GM19023 (cell line): ENCODE data around the gene CADPS2.

ENCODE experiments used
- ATAC-seq: cut with Tn5 transposase; IDR thresholded peaks from one replicate; pipeline ENCODE4 v1.9.1; 2021; ENCODE audit warnings: mild to moderate bottlenecking, moderate library complexity; ENCODE audit not compliant: unreplicated experiment

CADPS2 gene

GRCh38 chr7:122407195-122407594, 479.1 kb downstream of the CADPS2 start:
- ATAC-seq: no peak

GRCh38 chr7:122403113-122403512, 483.1 kb downstream of the CADPS2 start:
- ATAC-seq: no peak

DNA sequence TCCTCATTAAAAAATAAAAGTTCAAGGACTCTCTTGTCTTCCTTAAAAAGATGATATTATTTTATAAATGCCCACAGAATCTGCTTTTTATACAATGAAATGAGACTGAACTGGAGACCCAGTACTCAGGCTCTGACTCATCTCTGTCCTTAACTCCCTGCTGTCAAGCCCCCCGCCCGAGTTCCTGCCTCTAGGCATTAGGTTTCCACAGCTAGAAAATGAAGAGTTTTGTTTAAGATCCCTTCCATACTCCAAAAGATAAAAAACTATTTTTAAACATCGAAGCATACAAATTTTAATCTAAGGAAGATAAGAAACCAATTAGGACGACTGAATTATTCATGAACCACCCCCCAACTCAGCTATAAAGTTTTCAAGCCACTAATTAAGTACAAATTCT, 484.0 kb downstream of the CADPS2 start:
- ATAC-seq: no peak

GRCh38 chr7:122397381-122397780, 488.9 kb downstream of the CADPS2 start:
- ATAC-seq: no peak

DNA sequence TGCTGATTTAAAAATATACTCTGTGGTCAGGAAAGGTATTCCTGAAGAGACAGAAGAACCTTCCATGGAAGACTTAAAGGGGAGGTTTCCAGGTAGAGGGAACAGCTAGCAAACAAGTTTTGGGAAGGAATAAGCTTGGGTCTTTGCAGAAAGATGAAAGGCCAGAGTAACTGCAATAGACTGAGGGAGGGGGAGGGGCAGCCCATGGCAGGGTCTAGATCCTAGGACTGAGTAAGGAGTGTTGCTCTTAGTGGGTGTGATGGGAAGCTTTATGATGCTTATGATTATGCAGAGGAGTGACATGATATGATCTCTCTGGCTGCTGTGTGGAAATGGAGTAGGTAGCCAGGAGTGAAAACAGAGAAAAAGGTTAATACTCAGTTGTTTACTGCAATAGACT, 491.7 kb downstream of the CADPS2 start:
- no peak for ATAC-seq

DNA sequence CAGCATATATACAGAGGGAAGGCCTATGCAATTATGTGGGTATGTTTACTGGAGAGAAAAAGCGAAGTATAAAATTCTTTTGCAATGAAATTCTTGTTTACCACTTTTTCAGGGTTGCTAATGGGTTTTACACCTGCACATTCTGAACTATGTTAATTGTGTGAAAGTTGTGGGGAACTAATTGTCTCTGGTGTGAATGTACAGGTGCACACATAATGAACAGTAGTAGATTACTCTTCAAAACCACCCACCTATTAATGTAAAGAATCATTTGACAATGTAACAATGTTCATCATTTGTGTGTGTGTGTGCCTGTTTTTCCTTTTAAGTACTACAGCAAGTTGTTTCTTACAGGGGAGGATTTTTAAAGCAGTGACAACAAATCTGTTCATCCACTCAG, 501.7 kb downstream of the CADPS2 start:
- ATAC-seq: no peak

DNA sequence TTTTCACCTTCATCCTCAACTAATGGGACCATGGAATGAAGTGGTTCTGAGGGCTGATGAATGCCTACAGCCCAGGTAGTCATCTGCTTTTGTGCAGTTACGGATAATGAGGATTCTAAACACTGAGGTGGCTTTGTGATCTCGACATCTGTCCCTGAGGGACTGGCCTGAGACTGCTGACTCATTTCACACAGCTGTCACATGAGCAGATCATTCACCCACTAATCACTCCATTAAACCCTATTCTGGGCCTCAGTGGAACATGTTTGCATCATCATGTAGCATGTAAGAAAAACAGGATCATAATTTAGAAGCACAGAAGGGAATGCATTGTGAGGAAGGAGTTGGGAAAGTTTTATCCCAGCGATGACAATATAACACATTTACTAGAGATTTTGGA, 502.3 kb downstream of the CADPS2 start:
- peak; percentile 92 for ATAC-seq

GRCh38 chr7:122380992-122381391, 505.3 kb downstream of the CADPS2 start:
- ATAC-seq: no peak

DNA sequence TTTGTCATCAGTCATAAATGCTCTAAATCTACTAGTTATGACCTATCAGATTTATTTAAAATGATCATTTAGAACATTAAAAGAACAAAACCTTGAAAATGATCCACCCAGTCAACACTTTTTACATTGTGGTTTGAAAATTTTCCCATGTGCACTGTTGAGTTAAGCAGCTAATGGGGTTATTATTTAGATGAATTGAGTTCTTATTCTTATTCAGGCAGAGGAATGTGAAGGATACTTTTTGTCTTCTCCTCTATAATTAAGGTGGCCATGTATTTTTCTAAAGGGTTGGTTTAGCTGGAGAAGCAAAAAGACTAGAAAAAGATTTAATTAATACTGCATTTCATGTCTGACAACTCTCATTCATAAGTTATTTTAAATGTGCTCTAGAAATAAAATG, 506.8 kb downstream of the CADPS2 start:
- ATAC-seq: no peak

GRCh38 chr7:122369756-122370155, 516.5 kb downstream of the CADPS2 start:
- no peak for ATAC-seq

- no peak for ATAC-seq
These were observed 521.4 kb downstream of the CADPS2 start for GRCh38 chr7:122364761-122365280.

GRCh38 chr7:122363144-122363543, 523.1 kb downstream of the CADPS2 start:
- ATAC-seq: no peak

GRCh38 chr7:122362473-122362872, 523.8 kb downstream of the CADPS2 start:
- ATAC-seq: no peak

- no peak for ATAC-seq
These were observed 531.6 kb downstream of the CADPS2 start for GRCh38 chr7:122354656-122355055.

DNA sequence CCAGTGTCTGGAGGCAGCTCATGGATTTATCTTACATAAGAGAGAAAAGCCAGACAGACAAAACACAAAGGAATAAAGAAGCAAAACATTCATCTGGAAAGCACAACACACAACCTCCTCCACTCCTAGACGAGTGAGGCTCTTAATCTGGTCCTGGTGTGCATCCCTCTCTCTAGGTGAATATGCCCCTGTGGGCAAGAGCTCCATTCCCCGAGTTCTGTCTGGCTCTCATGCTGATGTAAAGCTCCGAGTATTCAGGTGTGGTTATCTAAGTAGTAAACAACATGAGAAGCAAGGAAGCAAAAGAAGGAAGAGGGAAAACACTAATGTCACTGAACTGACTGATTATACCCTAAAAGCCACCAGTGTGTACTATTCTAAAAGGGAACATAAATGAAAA, 533.8 kb downstream of the CADPS2 start:
- no peak for ATAC-seq

DNA sequence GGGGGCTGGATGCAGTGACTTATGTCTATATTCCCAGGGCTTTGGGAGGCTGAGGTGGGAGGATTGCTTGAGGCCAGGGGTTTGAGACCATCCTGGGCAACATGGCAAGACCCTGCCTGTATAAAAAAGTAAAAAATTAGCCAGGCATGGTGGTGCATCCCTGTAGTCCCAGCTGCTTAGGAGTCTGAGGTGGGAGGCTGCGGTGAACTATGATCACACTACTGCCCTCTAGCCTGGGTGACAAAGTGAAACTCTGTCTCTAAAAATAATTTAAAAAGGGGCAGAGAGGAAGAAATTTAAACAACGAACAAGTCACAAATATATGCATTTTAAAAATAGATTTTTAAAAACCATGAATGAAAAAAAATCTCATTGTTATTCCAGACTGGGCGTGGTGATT, 535.6 kb downstream of the CADPS2 start:
- no peak for ATAC-seq

DNA sequence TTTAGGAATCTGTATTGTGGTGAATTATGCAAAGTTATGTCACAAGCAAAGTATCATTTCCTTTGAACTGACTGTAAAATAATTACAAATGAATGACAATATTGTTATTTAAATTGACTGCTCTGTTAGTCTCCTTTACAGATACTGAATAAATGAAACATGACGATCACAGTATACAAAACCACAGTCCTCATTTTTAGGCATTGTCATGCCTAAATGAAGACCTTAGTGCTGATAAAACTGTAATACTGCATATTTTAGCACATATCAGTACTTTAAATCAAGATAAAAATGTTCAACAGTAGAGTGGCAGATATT, 542.0 kb downstream of the CADPS2 start:
- ATAC-seq: no peak

- ATAC-seq: no peak
These were observed 542.5 kb downstream of the CADPS2 start for GRCh38 chr7:122343601-122344302.

- no peak for ATAC-seq
These were observed 545.8 kb downstream of the CADPS2 start for GRCh38 chr7:122340427-122340826.

DNA sequence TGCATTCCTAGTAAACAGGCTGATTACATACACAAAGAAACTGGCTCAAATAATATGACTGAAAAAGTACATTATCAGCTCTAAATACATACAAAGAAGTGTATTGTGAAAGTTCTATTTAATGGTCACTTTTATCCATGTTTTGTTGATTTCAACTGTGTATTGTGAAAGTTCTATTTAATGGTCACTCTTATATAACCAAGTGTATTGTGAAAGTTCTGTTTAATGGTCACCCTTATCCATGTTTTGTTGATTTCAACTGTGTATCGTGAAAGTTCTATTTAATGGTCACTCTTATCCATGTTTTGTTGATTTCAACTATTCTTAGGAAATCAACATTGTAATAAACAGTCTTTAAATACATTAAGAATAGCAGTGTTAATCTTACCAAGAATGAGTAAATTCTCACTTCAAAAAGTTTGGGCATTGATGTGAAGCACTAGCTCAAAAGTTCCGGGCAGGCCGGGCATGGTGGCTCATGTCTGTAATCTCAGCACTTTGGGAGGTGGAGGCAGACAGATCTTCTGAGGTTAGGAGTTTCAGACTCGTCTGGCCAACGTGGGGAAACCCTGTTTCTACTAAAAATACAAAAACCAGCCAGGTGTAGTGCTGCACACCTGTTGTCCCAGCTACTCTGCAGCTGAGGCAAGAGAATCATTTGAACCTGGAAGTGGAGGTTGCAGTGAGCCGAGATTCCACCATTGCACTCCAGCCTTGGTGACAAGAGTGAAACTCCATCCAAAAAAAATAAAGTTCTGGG, 546.9 kb downstream of the CADPS2 start:
- ATAC-seq: no peak

DNA sequence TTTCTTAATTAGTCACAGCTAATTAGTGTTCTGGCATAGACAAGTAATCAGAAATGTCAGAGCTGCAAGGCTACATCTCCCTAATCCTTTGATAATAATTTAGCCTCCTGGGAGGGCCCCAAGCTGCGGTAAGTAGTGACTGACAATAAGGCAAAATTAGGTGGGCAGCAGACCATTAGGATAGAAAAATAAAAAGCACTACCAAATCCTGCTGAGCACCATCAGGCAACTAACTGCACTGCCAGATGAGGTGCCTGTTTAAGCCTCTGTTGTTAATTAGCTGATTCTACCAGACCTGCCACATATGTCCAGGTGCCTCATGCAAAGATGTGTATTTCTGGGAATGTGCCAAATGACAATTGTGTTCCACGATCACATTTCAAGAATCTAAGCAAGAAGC, 549.2 kb downstream of the CADPS2 start:
- no peak for ATAC-seq

GRCh38 chr7:122329145-122329802, 557.0 kb downstream of the CADPS2 start:
- ATAC-seq: no peak
